NOMO-1 treated with DMSO at 0.1 percent for 48 hours (cell line): ENCODE data around the gene TOGARAM2.
"Not testable (repeated sequence)": the region's sequence is repeated elsewhere in the genome, so short reads cannot be mapped to it uniquely, and the experiment has no call there.

ENCODE experiments used
- DNase-seq: peaks from one replicate; lab custom pipeline; 2025; ENCODE audit not compliant: unreplicated experiment; lab: John Stamatoyannopoulos, UW

Gene TOGARAM2

GRCh38 chr2:28976584-28976983 is 4.5 kb upstream of the TOGARAM2 start:
- no peak for DNase-seq

GRCh38 chr2:28977176-28977875 is 3.8 kb upstream of the TOGARAM2 start:
- DNase-seq = no peak

- not testable (repeated sequence) for DNase-seq
Measured at GRCh38 chr2:28978001-28978400, 3.1 kb upstream of the TOGARAM2 start.

- DNase-seq = no peak
Measured at GRCh38 chr2:28978606-28979005, 2.5 kb upstream of the TOGARAM2 start.

- no peak for DNase-seq
Measured at GRCh38 chr2:28979041-28979440, 2.1 kb upstream of the TOGARAM2 start.

GRCh38 chr2:28979576-28980366 is 1.3 kb upstream of the TOGARAM2 start:
- no peak for DNase-seq

GRCh38 chr2:28980368-28981015 is 606 bp upstream of the TOGARAM2 start:
- DNase-seq = no peak

GRCh38 chr2:28981620-28982376 is 700 bp downstream of the TOGARAM2 start:
- DNase-seq = no peak

GRCh38 chr2:28982381-28982950 is 1.4 kb downstream of the TOGARAM2 start:
- no peak for DNase-seq

GRCh38 chr2:28986429-28986828 is 5.3 kb downstream of the TOGARAM2 start:
- no peak for DNase-seq

- no peak for DNase-seq
Measured at GRCh38 chr2:28989973-28990372, 8.9 kb downstream of the TOGARAM2 start.

- no peak for DNase-seq
Measured at GRCh38 chr2:28990445-28990844, 9.3 kb downstream of the TOGARAM2 start.

- no peak for DNase-seq
Measured at GRCh38 chr2:28991021-28991420, 9.9 kb downstream of the TOGARAM2 start.

GRCh38 chr2:28991460-28991859 is 10.4 kb downstream of the TOGARAM2 start:
- no peak for DNase-seq

- no peak for DNase-seq
Measured at GRCh38 chr2:28993206-28993960, 12.3 kb downstream of the TOGARAM2 start.

GRCh38 chr2:28994074-28994473 is 13.0 kb downstream of the TOGARAM2 start:
- no peak for DNase-seq

- DNase-seq = no peak
Measured at GRCh38 chr2:28994679-28995078, 13.6 kb downstream of the TOGARAM2 start.

- no peak for DNase-seq
Measured at GRCh38 chr2:28995765-28996750, 15.0 kb downstream of the TOGARAM2 start.

GRCh38 chr2:28997237-28997846 is 16.2 kb downstream of the TOGARAM2 start:
- DNase-seq = no peak
